Activated naive CD8-positive, alpha-beta T cell treated with anti-CD3 and anti-CD28 coated beads, Interleukin-2, amount 50 U/mL, for 16 hours (primary cell): Measurements from ENCODE around the gene CCDC15.
"Not testable (repeated sequence)": the region's sequence is repeated elsewhere in the genome, so short reads cannot be mapped to it uniquely, and the experiment has no call there.

Experiments used
- DNase-seq: peaks from one replicate; pipeline ENCODE4 v3.0.0-alpha.2; 2020; ENCODE audit warnings: low read depth, low spot score

CCDC15 gene

GRCh38 chr11:125080531-125080911, 126.5 kb downstream of the CCDC15 start:
- DNase-seq: no peak

- DNase-seq: no peak
Observed at GRCh38 chr11:125081098-125081798, 127.2 kb downstream of the CCDC15 start.

GRCh38 chr11:125082040-125082439, 128.0 kb downstream of the CCDC15 start:
- DNase-seq: no peak

GRCh38 chr11:125082611-125083311, 128.8 kb downstream of the CCDC15 start:
- no peak for DNase-seq

- DNase-seq: no peak
Observed at GRCh38 chr11:125083312-125084056, 129.5 kb downstream of the CCDC15 start.

- no peak for DNase-seq
Observed at GRCh38 chr11:125084057-125084416, 130.0 kb downstream of the CCDC15 start.

GRCh38 chr11:125084761-125085231, 130.8 kb downstream of the CCDC15 start:
- DNase-seq: no peak

- no peak for DNase-seq
Observed at GRCh38 chr11:125085301-125086081, 131.5 kb downstream of the CCDC15 start.

- DNase-seq: no peak
Observed at GRCh38 chr11:125086633-125087296, 132.8 kb downstream of the CCDC15 start.

- DNase-seq: no peak
Observed at GRCh38 chr11:125088123-125088522, 134.1 kb downstream of the CCDC15 start.

- DNase-seq: no peak
Observed at GRCh38 chr11:125088576-125089455, 134.8 kb downstream of the CCDC15 start.

- not testable (repeated sequence) for DNase-seq
Observed at GRCh38 chr11:125089481-125089880, 135.5 kb downstream of the CCDC15 start.

- DNase-seq: not testable (repeated sequence)
Observed at GRCh38 chr11:125090151-125090550, 136.1 kb downstream of the CCDC15 start.

GRCh38 chr11:125090816-125091215, 136.8 kb downstream of the CCDC15 start:
- DNase-seq: no peak
